ENCODE measurements around the gene FZD2. TPM values are rescaled to one million over a fixed set of nuclear protein-coding genes. Genes with fewer than 3 reads are reported as not detected.

FZD2 gene
- total and polyA plus RNA-seq, 2 of the 13 experiments (the other 11 are each of a cell fraction or from before 2014, with no cell fraction given) = 0.07 to 0.13 TPM

- TF ChIP-seq ARID4A (CRISPR knock-in tag; IDR thresholded peaks at IDR 0.05; ENCODE audit: borderline replicate concordance) (peak; percentile 57; the same call in 1 of the 2 replicates), ZNF33B (CRISPR knock-in tag; IDR thresholded peaks at IDR 0.05) (no peak), RBFOX2 (IDR thresholded peaks at IDR 0.05; ENCODE audit: low read depth, low read length) (no peak), BATF2 (CRISPR knock-in tag; IDR thresholded peaks at IDR 0.05) (no peak), ZMAT5 (CRISPR knock-in tag; IDR thresholded peaks at IDR 0.05; ENCODE audit: borderline replicate concordance, low read depth) (no peak), ZNF652 (CRISPR knock-in tag; IDR thresholded peaks at IDR 0.05; ENCODE audit: borderline replicate concordance, low read depth) (no peak), ADNP (CRISPR knock-in tag; IDR thresholded peaks at IDR 0.05) (no peak), POGZ (CRISPR knock-in tag; IDR thresholded peaks at IDR 0.05) (no peak), AGO1 (IDR thresholded peaks at IDR 0.05; ENCODE audit: low read depth, low read length, poor library complexity, severe bottlenecking) (no peak), ZNF580 (CRISPR knock-in tag; IDR thresholded peaks at IDR 0.05; ENCODE audit: borderline replicate concordance, low read depth) (peak; percentile 63; the same call in 1 of the 2 replicates), PRDM15 (CRISPR knock-in tag; IDR thresholded peaks at IDR 0.05) (no peak), ZNF468 (CRISPR knock-in tag; IDR thresholded peaks at IDR 0.05) (no peak), DNMT1 (CRISPR knock-in tag; IDR thresholded peaks at IDR 0.05) (no peak), ZBTB44 (CRISPR knock-in tag; IDR thresholded peaks at IDR 0.05) (no peak), FOXP1 (IDR thresholded peaks at IDR 0.05) (no peak), FOXP1 (CRISPR knock-in tag; IDR thresholded peaks at IDR 0.05) (no peak), RBM22 (optimal IDR thresholded peaks at IDR 0.05; ENCODE audit: low read length) (no peak)
These were observed 34.2 kb upstream of the FZD2 start (continued) for GRCh38 chr17:44522883-44523671.
